A549 (cell line): ENCODE results near the gene PLN. TPM values are rescaled to one million over a fixed set of nuclear protein-coding genes. Genes with fewer than 3 reads are reported as not detected.

Source experiments
- ATAC-seq, 2 experiments: fragments of 200-7000 bp in 1 of 2; fragments of >200 bp in 1 of 2; cut with Nextera tagmentation in 1 of 2; cut with Tn5 transposase in 1 of 2; 3 replicates each; pipeline versions ENCODE4 v1.8.0 to v1.9.1; 2018 to 2020; ENCODE audit warnings: mild to moderate bottlenecking in 1 of 2, moderate library complexity in 1 of 2
- CTCF ChIA-PET: fragments of 300-600 bp; sonication (Branson Sonifier 250); formaldehyde crosslinking; extraction: SDS; loops from one replicate; lab custom pipeline; 2021; ENCODE audit warnings: antibody characterized with exemption, inconsistent platforms; lab: Yijun Ruan, JAX
- POLR2A ChIA-PET: fragments of 350-600 bp; formaldehyde crosslinking; extraction: SDS; loops from one replicate; lab custom pipeline; 2021; ENCODE audit warnings: antibody characterized with exemption, inconsistent platforms; lab: Yijun Ruan, JAX
- DNase-seq, 2 experiments: peaks; one replicate each; pipeline versions ENCODE4 v3.0.0 to v3.0.0-alpha.2; 2011 to 2016; ENCODE audit warnings: low read depth in 1 of 2, low spot score in 1 of 2
- FAIRE-seq: peaks from 2 replicates; lab custom pipeline; 2011; peaks lifted over from hg19 to GRCh38; lab: Jason Lieb, UNC
- H3K27ac ChIP-seq, 2 experiments: fragments of >200 bp; sonication (Bioruptor Twin); formaldehyde crosslinking; 3 replicates each; pipeline ENCODE4 v1.5.1; 2016 to 2017
- H3K4me1 ChIP-seq: fragments of >200 bp; sonication (Bioruptor Twin); formaldehyde crosslinking; 3 replicates; pipeline ENCODE4 v1.6.1; 2016
- H3K4me2 ChIP-seq: fragments of >200 bp; sonication (Bioruptor Twin); formaldehyde crosslinking; 3 replicates; pipeline ENCODE4 v1.6.1; 2016
- H3K4me3 ChIP-seq: fragments of >200 bp; sonication (Bioruptor Twin); formaldehyde crosslinking; 3 replicates; pipeline ENCODE4 v1.5.1; 2016
- H3K9me3 ChIP-seq: fragments of >200 bp; sonication (Bioruptor Twin); formaldehyde crosslinking; 3 replicates; pipeline ENCODE4 v1.6.1; 2016
- CBX8 ChIP-seq: fragments of 200-600 bp; sonication (generic); IDR thresholded peaks from 2 replicates; pipeline ENCODE4 v1.6.1; 2016
- CHD4 ChIP-seq: fragments of 200-600 bp; sonication (generic); IDR thresholded peaks from 2 replicates; pipeline ENCODE4 v1.6.1; 2016; ENCODE audit warnings: antibody characterized with exemption, mild to moderate bottlenecking, borderline replicate concordance
- CTCF ChIP-seq: fragments of >200 bp; sonication (Bioruptor Twin); formaldehyde crosslinking; IDR thresholded peaks from 3 replicates; pipeline ENCODE4 v1.5.1; 2016
- E2F6 ChIP-seq: IDR thresholded peaks from 2 replicates; pipeline ENCODE4 v1.6.1; 2012; ENCODE audit warnings: low read depth, borderline replicate concordance
- EHF ChIP-seq: fragments of 250-450 bp; sonication (Bioruptor Pico); IDR thresholded peaks from 2 replicates; pipeline ENCODE4 v1.5.0; 2020; ENCODE audit warnings: mild to moderate bottlenecking
- EHMT2 ChIP-seq: fragments of 200-600 bp; sonication (generic); IDR thresholded peaks from 2 replicates; pipeline ENCODE4 v1.6.1; 2016; ENCODE audit warnings: antibody characterized with exemption, low read depth, mild to moderate bottlenecking, moderate library complexity
- EP300 ChIP-seq, 2 experiments: fragments of >200 bp; sonication (Bioruptor Twin); formaldehyde crosslinking; IDR thresholded peaks; 2 replicates in 1 of 2; 3 replicates in 1 of 2; pipeline ENCODE4 v1.6.1; 2016 to 2017
- ESRRA ChIP-seq: fragments of 150-350 bp; IDR thresholded peaks from 2 replicates; pipeline ENCODE4 v1.6.1; 2014; ENCODE audit warnings: mild to moderate bottlenecking, low read length, borderline replicate concordance
- FOXS1 ChIP-seq: fragments of 250-450 bp; sonication (Bioruptor Pico); IDR thresholded peaks from 2 replicates; pipeline ENCODE4 v1.5.0; 2020; ENCODE audit warnings: mild to moderate bottlenecking, moderate library complexity
- HOXB5 ChIP-seq: fragments of 250-450 bp; sonication (Bioruptor Pico); IDR thresholded peaks from 2 replicates; pipeline ENCODE4 v1.5.0; 2020; ENCODE audit warnings: mild to moderate bottlenecking, moderate library complexity
- MAFK ChIP-seq: fragments of 450-650 bp; IDR thresholded peaks from 2 replicates; pipeline ENCODE4 v1.6.1; 2014; ENCODE audit not compliant: partially characterized antibody
- MYC ChIP-seq: IDR thresholded peaks from 2 replicates; pipeline ENCODE4 v1.6.1; 2012; ENCODE audit warnings: mild to moderate bottlenecking, inconsistent platforms, low read length, improper control_type of control experiment, borderline replicate concordance
- NFE2L2 ChIP-seq: fragments of 150-350 bp; conservative IDR thresholded peaks from 2 replicates; pipeline ENCODE4 v1.6.1; 2014; ENCODE audit warnings: low read length
- NPAS2 ChIP-seq: fragments of 250-450 bp; sonication (Bioruptor Pico); IDR thresholded peaks from 2 replicates; pipeline ENCODE4 v1.8.0; 2022; ENCODE audit warnings: mild to moderate bottlenecking, moderate library complexity, borderline replicate concordance
- POLR2A ChIP-seq: IDR thresholded peaks from 2 replicates; pipeline ENCODE4 v1.6.1; 2012; ENCODE audit warnings: mild to moderate bottlenecking, low read length
- POLR2AphosphoS2 ChIP-seq: conservative IDR thresholded peaks from 2 replicates; pipeline ENCODE4 v1.6.1; 2012; ENCODE audit warnings: low read length, improper control_type of control experiment, inconsistent platforms
- RAD21 ChIP-seq, 2 experiments: fragments of >200 bp in 1 of 2; sonication (Bioruptor Twin) in 1 of 2; formaldehyde crosslinking in 1 of 2; IDR thresholded peaks in 1 of 2; conservative IDR thresholded peaks in 1 of 2; 2 replicates in 1 of 2; 3 replicates in 1 of 2; pipeline ENCODE4 v1.6.1; 2012 to 2018; ENCODE audit warnings: inconsistent platforms in 1 of 2
- RARB ChIP-seq: fragments of 250-450 bp; sonication (Bioruptor Pico); IDR thresholded peaks from 2 replicates; pipeline ENCODE4 v1.8.0; 2021; ENCODE audit warnings: mild to moderate bottlenecking, moderate library complexity
- RCOR1 ChIP-seq: fragments of 150-350 bp; IDR thresholded peaks from 2 replicates; pipeline ENCODE4 v1.6.1; 2014; ENCODE audit warnings: antibody characterized with exemption, low read length, low read depth
- RFX5 ChIP-seq: fragments of 450-650 bp; IDR thresholded peaks from 2 replicates; pipeline ENCODE4 v1.7.1; 2014; ENCODE audit warnings: antibody characterized with exemption, mild to moderate bottlenecking, moderate library complexity
- RNF2 ChIP-seq: fragments of 200-600 bp; sonication (generic); IDR thresholded peaks from 2 replicates; pipeline ENCODE4 v1.6.1; 2016; ENCODE audit warnings: low read depth, mild to moderate bottlenecking, antibody characterized with exemption, moderate library complexity, borderline replicate concordance
- SMC3 ChIP-seq: fragments of >200 bp; sonication (Bioruptor Twin); formaldehyde crosslinking; IDR thresholded peaks from 3 replicates; pipeline ENCODE4 v1.6.1; 2018; ENCODE audit warnings: inconsistent platforms
- TFCP2L1 ChIP-seq: fragments of 250-450 bp; sonication (Bioruptor Pico); IDR thresholded peaks from 2 replicates; pipeline ENCODE4 v1.5.0; 2021; ENCODE audit warnings: mild to moderate bottlenecking
- TP53 ChIP-seq: fragments of 250-450 bp; sonication (Bioruptor Pico); IDR thresholded peaks from 2 replicates; pipeline ENCODE4 v1.5.0; 2021; ENCODE audit warnings: mild to moderate bottlenecking, moderate library complexity
- ZC3H11A ChIP-seq: fragments of 450-650 bp; IDR thresholded peaks from 2 replicates; pipeline ENCODE4 v1.6.1; 2014; ENCODE audit warnings: antibody characterized with exemption, mild to moderate bottlenecking
- ZNF302 ChIP-seq: fragments of 250-450 bp; sonication (Bioruptor Pico); IDR thresholded peaks from 2 replicates; pipeline ENCODE4 v1.9.0; 2021; ENCODE audit warnings: inconsistent platforms, mild to moderate bottlenecking, moderate library complexity
- WGBS: methylation state at CpG from one replicate; pipeline ENCODE4 v1.1.6; 2017; ENCODE audit errors: missing lambda C conversion rate; 5-methylcytosine and 5-hydroxymethylcytosine counted together
- polyA plus RNA-seq, 4 experiments: library from polyadenylated mRNA; depleted of rRNA in 3 of 4; stranded (reverse); fragments of >200 nt; fragmentation: RNase III in 1 of 4; extraction: RNeasy Plus Mini Kit Qiagen cat#74134 plus additional on column Dnase treatment in 1 of 4; gene quantifications; 2 replicates in 3 of 4; 3 replicates in 1 of 4; pipeline ENCODE4 v1.2.3, GENCODE V29; 2011 to 2017
- TF ChIP-seq, protein P1 (sequence below): fragments of >200 bp; sonication (Bioruptor Twin); formaldehyde crosslinking; IDR thresholded peaks from 2 replicates; pipeline ENCODE4 v1.6.1; 2016

The PLN gene
- polyA plus RNA-seq, 2 of the 4 experiments (the other 2 are of a cell fraction) = not detected

GRCh38 chr6:118589649-118590365 lies 41.7 kb downstream of the PLN start:
- ChIA-PET CTCF (no interaction called here), POLR2A (no interaction called here)
- Histone ChIP-seq H3K9me3 (no peaks in the 10 kb centered on the region), H3K27ac (no peak overlapping the region), H3K4me3 (no peak overlapping the region), H3K4me2 (no peak overlapping the region), H3K4me1 (peaks cover 5% of the 10 kb centered on the region; the same call in 1 of the 3 replicates)
- FAIRE-seq (no peak), ATAC-seq (no peak), DNase-seq (no peak)
- TF ChIP-seq TP53 (CRISPR knock-in tag) = no peak
- no peak for TF ChIP-seq POLR2AphosphoS2
- TF ChIP-seq EHF (CRISPR knock-in tag) = no peak
- TF ChIP-seq CBX8 = no peak
- no peak for TF ChIP-seq NPAS2 (CRISPR knock-in tag)
- no peak for TF ChIP-seq MAFK
- TF ChIP-seq ZC3H11A = no peak
- TF ChIP-seq, protein P1, sequence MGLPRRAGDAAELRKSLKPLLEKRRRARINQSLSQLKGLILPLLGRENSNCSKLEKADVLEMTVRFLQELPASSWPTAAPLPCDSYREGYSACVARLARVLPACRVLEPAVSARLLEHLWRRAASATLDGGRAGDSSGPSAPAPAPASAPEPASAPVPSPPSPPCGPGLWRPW = no peak
- WGBS = 75% methylated on average over 6 of the region's 6 CpGs

- ChIA-PET CTCF (interaction anchor here (1.2 kb wide), 2 partner anchors 11 to 17 kb away, joined by 3 to 5 read pairs; no protein-coding TSS in a partner anchor), POLR2A (interaction anchor here (0.5 kb wide), 1 partner anchor 302 kb away, joined by 3 read pairs; no protein-coding TSS in a partner anchor)
- DNase-seq = no peak
- ATAC-seq = no peak
- 76% methylated on average over 3 of the region's 3 CpGs for WGBS
- H3K4me2 ChIP-seq = no peak overlapping the region
- no peak overlapping the region for H3K27ac ChIP-seq
- no peak overlapping the region for H3K4me3 ChIP-seq
- TF ChIP-seq ZC3H11A (no peak), SMC3 (no peak), RARB (CRISPR knock-in tag) (no peak), EHMT2 (no peak), NFE2L2 (no peak), CTCF (no peak), RCOR1 (no peak), FOXS1 (CRISPR knock-in tag) (no peak), HOXB5 (CRISPR knock-in tag) (no peak), MYC (no peak), EP300 (IDR thresholded peaks at IDR 0.05) (no peak), TFCP2L1 (no peak), POLR2A (no peak), NPAS2 (CRISPR knock-in tag) (no peak), ZNF302 (CRISPR knock-in tag) (no peak), POLR2AphosphoS2 (no peak), CHD4 (no peak), E2F6 (no peak)
- TF ChIP-seq, all 56 proteins: peak for 0
- peaks cover 3% of the 10 kb centered on the region; the same call in 1 of the 3 replicates for H3K4me1 ChIP-seq
- H3K9me3 ChIP-seq = no peaks in the 10 kb centered on the region
- FAIRE-seq = no peak
These were observed 43.8 kb downstream of the PLN start for GRCh38 chr6:118591897-118592296.

GRCh38 chr6:118594877-118595276 lies 46.8 kb downstream of the PLN start:
- Histone ChIP-seq H3K4me1 (no peaks in the 10 kb centered on the region), H3K4me2 (no peak overlapping the region), H3K4me3 (no peak overlapping the region), H3K9me3 (no peaks in the 10 kb centered on the region), H3K27ac (no peak overlapping the region)
- 93% methylated on average over 1 of the region's 1 CpG for WGBS
- TF ChIP-seq RCOR1 (no peak), ESRRA (no peak), RFX5 (no peak), RNF2 (no peak), RAD21 (conservative IDR thresholded peaks at IDR 0.05 in 1 of 2, IDR thresholded peaks at IDR 0.05 in 1 of 2) (no peak), SMC3 (no peak)
- POLR2A ChIA-PET = no interaction called here
- DNase-seq (no peak), ATAC-seq (no peak), FAIRE-seq (no peak)
- CTCF ChIA-PET = no interaction called here
